ENCODE data around the gene LTC4S.
"Not testable (repeated sequence)": the region's sequence is repeated elsewhere in the genome, so short reads cannot be mapped to it uniquely, and the experiment has no call there.

Gene LTC4S

DNA sequence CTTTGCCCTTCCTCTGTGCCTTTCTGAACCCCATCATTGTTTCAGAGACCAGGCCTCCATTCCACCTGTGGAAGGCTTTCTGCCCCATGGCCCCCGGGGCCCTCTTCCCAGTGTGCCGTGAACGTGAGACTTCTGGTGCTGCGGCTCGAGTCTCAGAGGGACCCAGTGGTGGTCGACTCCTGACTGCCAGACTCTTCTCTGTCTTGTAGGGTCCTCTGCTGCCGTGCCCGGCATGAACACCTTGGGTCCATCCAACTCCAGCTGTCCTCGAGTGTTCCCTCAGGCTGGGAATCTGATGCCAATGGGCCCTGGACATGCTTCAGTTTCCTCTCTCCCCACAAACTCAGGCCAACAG lies 20.1 kb upstream of the LTC4S start:
- Histone ChIP-seq H3K9ac (ENCODE audit: low read length) (no peak overlapping the region), H3K27me3 (ENCODE audit: control insufficient read depth, insufficient read depth, low read length) (no peaks in the 10 kb centered on the region), H3K27ac (ENCODE audit: low read depth, low read length) (no peak overlapping the region), H3K4me3 (ENCODE audit: low read length) (no peak overlapping the region), H3K4me1 (ENCODE audit: control insufficient read depth, insufficient read depth, low read length) (no peaks in the 10 kb centered on the region), H3K36me3 (ENCODE audit: control insufficient read depth, insufficient read depth, low read length) (peaks cover 55% of the 10 kb centered on the region)

DNA sequence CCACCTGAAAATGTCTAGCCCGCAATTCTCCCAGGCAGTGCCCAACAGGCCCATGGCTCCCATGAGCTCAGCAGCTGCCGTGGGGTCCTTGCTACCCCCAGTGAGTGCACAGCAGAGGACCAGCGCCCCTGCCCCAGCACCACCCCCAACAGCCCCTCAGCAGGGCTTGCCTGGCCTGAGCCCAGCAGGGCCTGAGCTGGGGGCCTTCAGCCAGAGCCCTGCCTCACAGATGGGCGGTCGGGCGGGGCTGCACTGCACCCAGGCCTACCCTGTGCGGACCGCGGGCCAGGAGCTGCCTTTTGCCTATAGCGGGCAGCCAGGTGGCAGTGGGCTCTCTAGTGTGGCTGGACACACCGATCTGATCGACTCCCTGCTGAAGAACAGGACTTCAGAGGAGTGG lies 19.3 kb upstream of the LTC4S start:
- Histone ChIP-seq H3K27me3 (ENCODE audit: control insufficient read depth, insufficient read depth, low read length) (no peaks in the 10 kb centered on the region), H3K4me1 (ENCODE audit: control insufficient read depth, insufficient read depth, low read length) (no peaks in the 10 kb centered on the region), H3K9ac (ENCODE audit: low read length) (no peak overlapping the region), H3K4me3 (ENCODE audit: low read length) (no peak overlapping the region), H3K36me3 (ENCODE audit: control insufficient read depth, insufficient read depth, low read length) (peaks cover 50% of the 10 kb centered on the region), H3K27ac (ENCODE audit: low read depth, low read length) (no peak overlapping the region)

DNA sequence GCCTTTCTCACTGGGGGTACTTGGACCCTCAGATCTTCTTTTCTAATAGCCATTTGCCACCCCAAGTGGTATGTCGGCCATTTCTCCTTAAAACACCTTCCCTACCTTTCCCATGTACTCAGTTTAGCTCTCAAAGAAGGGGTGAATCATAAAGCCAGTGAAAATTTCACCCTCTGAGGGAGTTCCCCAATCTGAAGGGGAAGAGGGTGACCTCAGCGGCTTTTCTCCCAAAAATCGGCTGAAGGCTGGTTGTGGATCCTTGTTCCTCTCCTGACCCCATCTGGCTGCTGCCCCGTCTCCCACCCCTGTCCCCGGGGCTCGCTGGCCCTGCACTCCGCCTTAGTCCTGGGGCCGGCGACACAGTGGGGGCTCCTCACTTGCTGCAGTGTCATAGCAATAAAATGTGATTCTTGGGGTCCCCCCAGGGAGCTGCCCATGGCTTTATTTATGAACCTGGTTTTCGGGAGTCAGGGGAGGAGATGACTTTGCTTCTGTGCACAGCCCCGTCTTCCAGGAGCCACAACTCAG lies 17.3 kb upstream of the LTC4S start:
- Histone ChIP-seq H3K27ac (ENCODE audit: low read depth, low read length) (no peak overlapping the region), H3K4me1 (ENCODE audit: control insufficient read depth, insufficient read depth, low read length) (no peaks in the 10 kb centered on the region), H3K4me3 (ENCODE audit: low read length) (no peak overlapping the region), H3K9ac (ENCODE audit: low read length) (no peak overlapping the region), H3K27me3 (ENCODE audit: control insufficient read depth, insufficient read depth, low read length) (no peaks in the 10 kb centered on the region), H3K36me3 (ENCODE audit: control insufficient read depth, insufficient read depth, low read length) (peaks cover 36% of the 10 kb centered on the region)

DNA sequence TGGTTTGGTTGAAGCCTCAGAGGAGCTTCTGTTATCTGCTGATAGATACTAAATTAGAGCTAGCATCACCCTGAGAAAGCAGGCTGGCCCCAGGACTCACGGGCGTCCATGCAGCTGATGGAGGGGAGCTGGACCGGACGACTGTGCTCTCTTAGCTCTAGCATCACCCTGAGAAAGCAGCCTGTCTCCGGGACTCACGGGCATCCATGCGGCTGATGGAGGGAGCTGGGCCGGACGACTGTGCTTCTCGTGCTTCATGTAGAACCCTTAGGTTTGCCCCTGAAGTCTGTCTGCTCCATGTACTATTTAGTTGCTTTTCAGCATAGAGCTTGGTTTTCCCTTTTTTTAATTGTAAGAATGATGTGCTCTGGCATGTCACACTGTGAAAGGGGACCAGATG lies 16.3 kb upstream of the LTC4S start:
- Histone ChIP-seq H3K4me1 (ENCODE audit: control insufficient read depth, insufficient read depth, low read length) (no peaks in the 10 kb centered on the region), H3K27ac (ENCODE audit: low read depth, low read length) (no peak overlapping the region), H3K4me3 (ENCODE audit: low read length) (no peak overlapping the region), H3K9ac (ENCODE audit: low read length) (no peak overlapping the region), H3K27me3 (ENCODE audit: control insufficient read depth, insufficient read depth, low read length) (no peaks in the 10 kb centered on the region), H3K36me3 (ENCODE audit: control insufficient read depth, insufficient read depth, low read length) (peaks cover 31% of the 10 kb centered on the region)

DNA sequence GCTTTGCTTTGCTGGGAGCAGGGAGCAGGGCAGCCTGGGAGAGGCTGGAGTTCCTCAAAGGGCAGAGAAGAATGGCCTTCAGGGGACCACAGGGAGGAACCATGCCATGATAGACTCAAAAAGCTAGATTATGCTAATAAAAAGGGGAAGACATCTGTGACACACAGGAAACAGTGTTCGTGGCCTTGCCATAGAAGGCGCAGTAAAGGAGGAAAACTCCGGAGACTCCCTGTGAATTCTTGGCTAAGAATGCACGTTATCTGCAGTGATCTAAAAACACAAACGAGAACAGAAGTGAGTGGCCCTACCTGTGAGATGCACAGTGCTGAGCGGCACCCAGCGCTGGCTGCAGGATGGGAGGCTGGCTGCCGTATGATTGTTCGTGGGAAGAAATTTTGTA lies 15.9 kb upstream of the LTC4S start:
- no peaks in the 10 kb centered on the region for H3K27me3 ChIP-seq (ENCODE audit: control insufficient read depth, insufficient read depth, low read length)
- H3K9ac ChIP-seq (ENCODE audit: low read length): no peak overlapping the region
- no peak overlapping the region for H3K4me3 ChIP-seq (ENCODE audit: low read length)
- H3K27ac ChIP-seq (ENCODE audit: low read depth, low read length): no peak overlapping the region
- H3K36me3 ChIP-seq (ENCODE audit: control insufficient read depth, insufficient read depth, low read length): peaks cover 30% of the 10 kb centered on the region
- H3K4me1 ChIP-seq (ENCODE audit: control insufficient read depth, insufficient read depth, low read length): no peaks in the 10 kb centered on the region

DNA sequence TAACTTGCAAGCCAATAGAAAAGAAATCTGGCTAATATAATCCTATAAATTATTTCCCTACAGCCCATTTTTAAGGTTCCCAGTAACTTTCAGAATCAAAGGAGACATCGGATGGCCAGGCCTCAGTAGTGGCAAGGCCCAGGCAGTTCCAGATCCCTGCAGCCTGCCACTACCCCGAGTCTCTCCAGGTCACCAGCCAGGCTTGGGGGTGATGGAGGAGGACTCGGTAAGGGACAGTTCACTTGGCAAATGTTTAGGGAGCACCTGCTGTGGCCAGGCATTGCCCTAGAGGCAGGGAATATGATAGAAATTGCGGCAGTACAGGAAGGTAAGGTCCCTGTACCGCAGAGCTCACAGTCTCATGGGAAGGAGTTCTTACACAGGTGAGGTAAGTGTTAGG lies 15.2 kb upstream of the LTC4S start:
- Histone ChIP-seq H3K27me3 (ENCODE audit: control insufficient read depth, insufficient read depth, low read length) (no peaks in the 10 kb centered on the region), H3K4me3 (ENCODE audit: low read length) (no peak overlapping the region), H3K9ac (ENCODE audit: low read length) (no peak overlapping the region), H3K4me1 (ENCODE audit: control insufficient read depth, insufficient read depth, low read length) (no peaks in the 10 kb centered on the region), H3K36me3 (ENCODE audit: control insufficient read depth, insufficient read depth, low read length) (peaks cover 27% of the 10 kb centered on the region), H3K27ac (ENCODE audit: low read depth, low read length) (no peak overlapping the region)

DNA sequence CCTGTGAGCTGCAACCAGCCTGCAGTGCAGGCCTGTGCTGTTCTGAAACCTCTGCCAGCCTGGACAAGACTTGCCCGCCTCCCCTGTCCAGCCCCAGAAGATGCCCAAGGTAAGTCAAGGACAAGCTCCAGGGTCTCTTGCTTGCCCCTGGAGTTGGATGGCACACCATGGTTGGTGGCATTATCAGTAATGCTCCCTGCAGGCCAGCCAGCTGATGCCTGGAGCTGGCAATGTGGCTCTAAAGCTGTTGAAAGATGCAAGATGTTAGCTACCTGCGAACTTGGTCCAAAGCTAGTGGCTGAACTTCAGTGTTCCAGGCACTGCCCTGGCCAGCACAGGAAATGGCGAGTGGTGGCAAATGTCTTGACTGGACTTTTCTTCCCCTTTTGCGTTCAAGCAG lies 14.0 kb upstream of the LTC4S start:
- no peaks in the 10 kb centered on the region for H3K27me3 ChIP-seq (ENCODE audit: control insufficient read depth, insufficient read depth, low read length)
- H3K4me3 ChIP-seq (ENCODE audit: low read length): no peak overlapping the region
- no peaks in the 10 kb centered on the region for H3K4me1 ChIP-seq (ENCODE audit: control insufficient read depth, insufficient read depth, low read length)
- H3K9ac ChIP-seq (ENCODE audit: low read length): no peak overlapping the region
- H3K27ac ChIP-seq (ENCODE audit: low read depth, low read length): no peak overlapping the region
- peaks cover 15% of the 10 kb centered on the region for H3K36me3 ChIP-seq (ENCODE audit: control insufficient read depth, insufficient read depth, low read length)

DNA sequence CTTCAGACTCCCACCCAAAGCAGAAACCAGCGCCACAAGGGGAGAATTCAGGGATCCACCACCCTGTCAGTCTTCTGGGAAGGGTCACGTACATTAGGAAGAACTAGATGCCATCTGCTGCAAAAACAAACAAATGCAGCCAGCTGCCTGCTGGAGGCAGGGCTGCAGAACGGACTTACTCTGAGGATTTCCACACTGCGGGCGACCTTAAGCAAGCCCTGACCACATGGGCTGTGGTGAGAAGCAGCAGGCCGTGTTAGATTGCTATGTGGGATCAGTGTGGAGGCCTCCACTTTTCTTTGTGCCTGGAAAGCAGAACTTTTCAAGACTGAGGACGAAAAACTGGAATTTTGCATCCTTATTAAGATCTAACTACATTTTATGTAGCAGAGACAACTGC lies 13.4 kb upstream of the LTC4S start:
- no peak overlapping the region for H3K27ac ChIP-seq (ENCODE audit: low read depth, low read length)
- H3K36me3 ChIP-seq (ENCODE audit: control insufficient read depth, insufficient read depth, low read length): peaks cover 13% of the 10 kb centered on the region
- H3K27me3 ChIP-seq (ENCODE audit: control insufficient read depth, insufficient read depth, low read length): no peaks in the 10 kb centered on the region
- H3K9ac ChIP-seq (ENCODE audit: low read length): no peak overlapping the region
- H3K4me1 ChIP-seq (ENCODE audit: control insufficient read depth, insufficient read depth, low read length): no peaks in the 10 kb centered on the region
- H3K4me3 ChIP-seq (ENCODE audit: low read length): no peak overlapping the region

DNA sequence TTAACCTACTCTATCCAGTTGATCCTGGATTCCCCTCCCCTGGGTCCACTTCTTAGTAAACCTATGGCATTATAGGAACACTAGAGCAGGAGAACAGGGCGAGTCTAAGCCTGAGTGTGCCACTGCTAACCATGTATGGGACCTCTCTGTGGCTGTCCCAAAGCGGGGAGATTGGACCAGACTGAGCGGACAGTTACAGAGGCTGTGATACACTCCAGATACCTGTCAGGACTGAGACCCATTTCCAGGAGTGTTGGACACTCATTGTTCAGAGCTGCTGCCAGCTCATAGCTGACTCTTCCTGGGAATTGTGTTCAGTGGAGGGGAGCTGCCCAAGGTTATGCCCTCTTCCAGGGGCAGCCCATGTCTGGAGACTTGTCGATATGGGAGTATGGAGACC lies 11.9 kb upstream of the LTC4S start:
- Histone ChIP-seq H3K9ac (ENCODE audit: low read length) (no peak overlapping the region), H3K27me3 (ENCODE audit: control insufficient read depth, insufficient read depth, low read length) (no peaks in the 10 kb centered on the region), H3K36me3 (ENCODE audit: control insufficient read depth, insufficient read depth, low read length) (peaks cover 5% of the 10 kb centered on the region), H3K4me3 (ENCODE audit: low read length) (no peak overlapping the region), H3K27ac (ENCODE audit: low read depth, low read length) (no peak overlapping the region), H3K4me1 (ENCODE audit: control insufficient read depth, insufficient read depth, low read length) (no peaks in the 10 kb centered on the region)

DNA sequence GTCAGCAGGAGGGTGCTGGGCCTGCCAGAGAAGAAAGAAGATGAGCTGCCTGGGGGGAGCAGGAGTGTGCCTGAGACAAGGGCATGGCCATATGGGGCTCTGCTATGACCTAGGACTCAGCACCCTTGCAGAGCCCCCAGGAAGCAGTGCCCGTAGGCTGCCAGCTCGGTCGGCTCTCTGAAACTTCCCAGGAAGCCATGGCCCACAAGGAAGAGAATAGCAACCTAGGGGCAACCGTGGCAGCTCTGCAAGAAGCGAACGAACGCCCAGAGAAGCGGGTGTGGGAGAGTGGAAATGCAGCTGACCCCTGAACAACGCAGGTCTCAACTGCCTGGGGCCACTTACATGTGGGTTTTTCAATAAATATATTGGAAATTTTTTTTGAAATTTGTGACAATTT lies 10.7 kb upstream of the LTC4S start:
- H3K36me3 ChIP-seq (ENCODE audit: control insufficient read depth, insufficient read depth, low read length): peaks cover 5% of the 10 kb centered on the region
- no peaks in the 10 kb centered on the region for H3K27me3 ChIP-seq (ENCODE audit: control insufficient read depth, insufficient read depth, low read length)
- H3K4me1 ChIP-seq (ENCODE audit: control insufficient read depth, insufficient read depth, low read length): no peaks in the 10 kb centered on the region
- H3K4me3 ChIP-seq (ENCODE audit: low read length): no peak overlapping the region
- H3K9ac ChIP-seq (ENCODE audit: low read length): no peak overlapping the region
- H3K27ac ChIP-seq (ENCODE audit: low read depth, low read length): no peak overlapping the region

DNA sequence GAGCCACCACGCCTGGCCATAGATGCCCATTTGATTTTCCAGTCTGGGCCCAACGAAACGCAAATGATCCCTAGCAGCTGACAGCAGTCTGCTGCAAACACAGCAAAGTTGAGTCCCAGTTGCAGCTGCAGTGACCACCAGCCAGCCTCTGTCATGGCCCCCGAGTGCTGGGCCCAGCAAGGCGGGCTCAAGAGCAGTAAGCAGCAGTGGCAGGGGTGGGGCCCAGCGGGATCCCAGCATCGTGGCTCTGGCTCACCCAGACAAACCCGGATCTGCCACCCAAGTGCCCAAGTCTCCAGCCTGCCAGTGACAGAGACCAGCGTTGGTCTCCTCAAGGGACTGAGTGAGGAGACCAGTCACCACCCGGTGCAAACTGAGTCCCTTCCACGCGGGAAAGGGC lies 6.9 kb upstream of the LTC4S start:
- Histone ChIP-seq H3K4me3 (ENCODE audit: low read length) (no peak overlapping the region), H3K36me3 (ENCODE audit: control insufficient read depth, insufficient read depth, low read length) (no peaks in the 10 kb centered on the region), H3K27me3 (ENCODE audit: control insufficient read depth, insufficient read depth, low read length) (no peaks in the 10 kb centered on the region), H3K4me1 (ENCODE audit: control insufficient read depth, insufficient read depth, low read length) (no peaks in the 10 kb centered on the region), H3K9ac (ENCODE audit: low read length) (no peak overlapping the region), H3K27ac (ENCODE audit: low read depth, low read length) (no peak overlapping the region)

DNA sequence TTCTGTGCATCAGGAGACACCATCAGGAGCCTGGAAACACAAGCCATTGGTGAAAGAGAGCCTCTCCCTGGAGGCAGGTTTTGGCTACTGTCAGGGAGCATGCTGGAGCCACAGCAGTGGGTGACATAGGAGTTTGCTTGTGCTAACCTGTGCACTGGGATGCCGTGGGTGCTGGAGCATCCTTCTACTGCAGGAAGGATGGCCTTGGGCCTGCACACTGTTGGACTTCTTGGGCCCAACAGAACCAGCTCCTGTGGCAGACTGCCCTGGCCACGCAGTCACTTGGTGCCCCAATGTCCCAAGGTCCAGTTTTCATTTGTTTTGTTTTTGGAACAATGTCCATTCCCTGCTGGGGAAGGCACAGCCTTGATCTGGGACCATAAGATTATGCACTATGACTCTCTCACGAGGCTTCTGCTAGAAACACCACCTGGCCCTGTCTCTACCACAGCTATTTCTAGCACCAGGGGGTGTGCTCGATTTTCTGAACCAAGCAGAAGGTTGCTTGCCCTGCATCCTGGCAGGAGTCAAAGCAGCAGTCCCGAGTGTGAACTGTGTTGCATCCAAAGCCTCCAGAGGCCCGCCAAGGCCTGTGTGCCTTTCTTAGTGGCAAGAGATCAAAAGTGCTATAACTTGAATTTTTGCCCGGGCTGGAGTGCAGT lies 5.5 kb upstream of the LTC4S start:
- peaks cover 2% of the 10 kb centered on the region for H3K36me3 ChIP-seq (ENCODE audit: control insufficient read depth, insufficient read depth, low read length)
- H3K4me3 ChIP-seq (ENCODE audit: low read length): no peak overlapping the region
- H3K27me3 ChIP-seq (ENCODE audit: control insufficient read depth, insufficient read depth, low read length): no peaks in the 10 kb centered on the region
- no peaks in the 10 kb centered on the region for H3K4me1 ChIP-seq (ENCODE audit: control insufficient read depth, insufficient read depth, low read length)
- no peak overlapping the region for H3K9ac ChIP-seq (ENCODE audit: low read length)
- no peak overlapping the region for H3K27ac ChIP-seq (ENCODE audit: low read depth, low read length)

DNA sequence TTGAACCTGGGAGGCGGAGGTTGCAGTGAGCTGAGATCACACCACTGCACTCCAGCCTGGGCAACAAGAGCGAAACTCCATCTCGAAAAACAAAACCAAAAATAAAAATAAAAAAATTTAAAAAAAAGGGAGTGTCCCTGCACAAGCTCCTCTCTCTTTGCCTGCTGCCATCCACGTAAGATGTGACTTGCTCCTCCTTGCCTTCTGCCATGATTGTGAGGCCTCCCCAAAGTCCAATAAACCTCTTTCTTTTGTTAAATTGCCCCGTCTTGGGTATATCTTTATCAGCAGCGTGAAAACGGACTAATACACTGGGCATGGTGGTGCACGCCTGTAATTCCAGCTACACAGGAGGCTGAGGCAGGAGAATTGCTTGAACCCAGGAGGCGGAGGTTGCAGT lies 4.5 kb upstream of the LTC4S start:
- H3K4me3 ChIP-seq (ENCODE audit: low read length); H3K36me3 ChIP-seq (ENCODE audit: control insufficient read depth, insufficient read depth, low read length); H3K9ac ChIP-seq (ENCODE audit: low read length); H3K4me1 ChIP-seq (ENCODE audit: control insufficient read depth, insufficient read depth, low read length); H3K27ac ChIP-seq (ENCODE audit: low read depth, low read length); H3K27me3 ChIP-seq (ENCODE audit: control insufficient read depth, insufficient read depth, low read length): not testable (repeated sequence)
